ENCODE measurements around the gene UBA6.

The UBA6 gene

DNA sequence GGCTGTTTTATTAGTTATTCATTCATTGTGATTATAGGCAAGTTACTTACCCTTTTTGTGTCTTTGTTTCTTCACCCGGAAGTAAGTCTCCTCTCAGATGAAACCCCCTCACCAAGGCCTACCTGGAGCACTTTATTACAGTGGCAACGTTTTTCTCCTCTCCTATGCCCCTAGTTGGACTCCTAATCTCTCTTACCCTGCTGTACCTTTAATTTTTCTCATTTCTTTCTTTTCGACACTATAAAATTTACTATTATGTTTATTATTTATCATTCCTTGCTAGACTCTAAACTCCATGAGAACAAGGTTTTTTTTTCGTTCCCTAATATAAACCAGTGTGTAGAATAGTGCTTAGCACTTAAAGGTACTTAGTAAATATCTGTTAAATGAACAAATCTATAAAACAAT lies 124.9 kb downstream of the UBA6 start:
- DNase-seq (ENCODE audit: low read depth in 2 of 2), result no peak

- no peak for DNase-seq (ENCODE audit: low read depth in 2 of 2)
These were observed 125.5 kb downstream of the UBA6 start for GRCh38 chr4:67575232-67576058.

DNA sequence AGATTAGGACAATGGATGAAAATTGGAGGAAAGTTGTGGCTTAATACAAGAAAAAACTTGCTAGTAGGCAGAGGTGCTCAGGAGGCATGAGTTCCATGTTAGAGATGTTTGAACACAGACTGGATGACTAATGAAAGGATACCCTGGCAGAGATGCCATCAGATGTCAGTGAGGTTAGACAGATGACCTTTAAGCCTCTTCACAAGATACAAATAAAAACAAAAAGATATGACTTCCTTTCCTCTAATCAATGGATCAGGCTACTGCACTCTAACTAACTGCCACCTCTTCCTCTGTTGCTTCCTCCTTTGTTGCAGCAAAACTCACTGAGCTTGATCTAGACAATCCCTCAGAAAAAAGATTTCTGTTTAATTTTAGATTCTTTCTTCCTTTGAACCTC lies 127.8 kb downstream of the UBA6 start:
- DNase-seq (ENCODE audit: low read depth in 2 of 2), result no peak

- no peak for DNase-seq (ENCODE audit: low read depth in 2 of 2)
These were observed 129.0 kb downstream of the UBA6 start for GRCh38 chr4:67571975-67572374.

GRCh38 chr4:67570537-67570936 lies 130.4 kb downstream of the UBA6 start:
- DNase-seq (ENCODE audit: low read depth in 2 of 2), result no peak

DNA sequence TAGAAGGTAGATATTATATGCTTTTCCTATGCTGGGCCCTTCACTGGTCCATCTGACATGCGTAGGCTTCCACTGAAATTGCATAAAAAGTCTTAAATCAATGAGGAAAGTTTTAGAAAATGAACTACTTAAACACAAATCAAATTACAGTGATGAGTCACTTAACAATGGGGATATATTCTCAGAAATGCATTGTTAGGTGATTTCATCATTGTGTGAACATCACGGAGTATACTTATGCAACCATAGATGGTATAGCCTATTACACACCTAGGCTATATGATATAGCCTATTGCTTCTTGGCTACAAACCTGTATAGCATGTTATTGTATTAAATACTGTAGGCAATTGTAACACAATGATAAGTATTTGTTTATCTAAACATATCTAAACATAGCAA lies 132.1 kb downstream of the UBA6 start:
- DNase-seq (ENCODE audit: low read depth in 2 of 2), result no peak

DNA sequence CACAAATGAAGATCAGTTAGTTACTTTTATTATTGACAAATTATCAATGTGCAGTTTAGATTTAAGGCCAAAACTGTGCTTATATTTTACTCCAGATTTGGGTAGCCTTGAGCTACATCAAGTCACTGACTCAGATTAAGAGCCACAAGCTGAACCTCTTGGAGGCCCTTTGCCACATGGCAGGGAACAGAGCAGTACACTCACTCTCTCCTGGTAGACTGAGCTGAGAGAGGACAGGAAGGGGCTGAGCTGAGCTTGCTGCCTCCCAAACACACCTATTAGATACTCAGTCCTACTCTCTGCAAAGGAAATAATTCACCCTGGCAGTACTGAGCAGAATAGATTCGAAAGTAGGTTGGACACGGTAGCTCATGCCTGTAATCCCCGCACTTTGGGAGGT lies 134.6 kb downstream of the UBA6 start:
- DNase-seq (ENCODE audit: low read depth in 2 of 2), result no peak

DNA sequence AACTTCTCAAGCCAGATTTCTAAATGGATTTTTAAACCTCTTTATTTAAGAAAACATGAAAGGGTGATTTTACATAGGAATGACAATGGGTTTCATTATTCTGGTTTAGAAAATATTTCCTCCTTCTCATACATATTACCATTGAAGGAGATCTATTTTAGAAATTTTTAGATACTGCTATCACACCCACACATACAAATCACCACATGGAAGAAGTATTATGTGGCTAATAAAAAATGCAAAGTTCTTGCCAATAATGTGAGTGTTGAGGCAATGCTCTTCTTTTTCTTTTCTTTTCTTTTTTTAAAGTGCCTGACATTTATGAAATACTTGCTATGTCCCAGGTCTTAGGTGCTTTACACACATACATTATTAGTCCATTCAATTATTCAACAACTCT lies 135.7 kb downstream of the UBA6 start:
- no peak for DNase-seq (ENCODE audit: low read depth in 2 of 2)

Measured in fibroblast of skin of left quadriceps (primary cell).